HG03135 (cell line): ENCODE measurements around the gene ACP1.

Source experiments
- ATAC-seq: cut with Tn5 transposase; IDR thresholded peaks from one replicate; pipeline ENCODE4 v1.9.1; 2021; ENCODE audit warnings: mild to moderate bottlenecking, moderate library complexity; ENCODE audit not compliant: unreplicated experiment

The ACP1 gene

DNA sequence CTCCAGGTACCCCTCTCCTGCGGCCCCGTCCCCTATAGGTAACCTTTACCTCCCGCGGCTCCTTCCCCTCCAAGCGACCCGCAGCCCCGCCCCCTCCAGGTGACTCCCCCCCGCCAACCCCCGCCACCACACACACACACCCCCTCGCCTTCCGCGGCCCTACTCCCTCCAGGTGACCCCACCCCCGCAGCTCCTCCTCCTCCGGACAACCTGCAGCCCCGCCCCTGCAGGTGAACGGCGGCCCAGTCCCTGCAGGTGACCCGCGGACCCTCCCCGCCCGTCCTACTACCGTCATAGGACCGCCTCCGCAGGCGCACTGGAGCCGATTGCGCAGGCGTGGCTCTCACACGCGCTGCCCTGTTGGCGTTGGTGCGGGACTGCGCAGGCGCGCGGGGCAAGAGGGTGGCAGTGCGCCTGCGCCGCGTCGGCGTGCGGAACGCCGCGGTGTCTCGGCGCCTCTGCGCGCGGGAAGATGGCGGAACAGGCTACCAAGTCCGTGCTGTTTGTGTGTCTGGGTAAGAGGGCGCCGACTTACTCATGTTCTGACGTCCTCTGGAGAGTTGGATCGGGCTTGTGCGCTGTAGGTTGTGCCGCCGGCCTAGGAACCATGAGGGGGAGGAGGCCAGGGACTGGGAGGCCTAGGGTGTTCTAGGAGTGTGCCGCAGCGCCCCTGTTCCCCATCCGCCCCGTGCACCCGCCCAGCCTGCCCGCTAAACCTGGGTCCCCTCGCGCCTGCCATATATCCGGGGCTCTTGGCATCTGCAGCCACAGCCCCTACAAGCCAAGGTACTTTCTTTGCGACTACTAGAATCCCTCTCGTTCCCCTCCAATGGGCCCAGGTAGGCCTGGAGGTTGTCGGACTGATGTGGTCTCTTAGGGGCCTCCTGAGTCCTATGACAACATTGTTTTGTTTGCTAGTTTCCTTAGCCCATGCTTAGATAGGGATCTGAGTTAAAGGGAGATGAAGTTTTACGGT, at the start of gene ACP1:
Gene ACP1 (plus strand): TSS at position 455 of the 976 bp plus-strand sequence. CDS start 18 bp downstream, at position 473.
- ATAC-seq = peak; percentile 89

DNA sequence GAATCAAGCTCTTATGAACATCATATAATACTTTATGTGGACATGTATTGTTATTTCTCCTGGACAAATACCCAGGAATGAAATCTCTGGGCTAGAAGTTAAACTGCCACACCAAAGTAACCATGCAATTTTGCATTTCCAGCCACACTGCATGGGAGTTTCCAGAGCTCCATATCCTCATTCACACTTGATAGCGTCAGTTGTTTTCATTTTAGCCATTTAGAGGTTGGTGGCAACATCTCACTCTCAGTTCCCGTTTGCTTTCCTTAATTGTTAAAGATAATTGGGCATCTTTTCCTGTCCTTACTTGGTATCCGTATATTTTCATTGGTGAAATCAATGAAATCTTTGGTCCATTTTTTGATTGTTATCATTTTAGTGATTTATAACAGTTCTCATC, 48.7 kb upstream of the ACP1 start:
- no peak for ATAC-seq

DNA sequence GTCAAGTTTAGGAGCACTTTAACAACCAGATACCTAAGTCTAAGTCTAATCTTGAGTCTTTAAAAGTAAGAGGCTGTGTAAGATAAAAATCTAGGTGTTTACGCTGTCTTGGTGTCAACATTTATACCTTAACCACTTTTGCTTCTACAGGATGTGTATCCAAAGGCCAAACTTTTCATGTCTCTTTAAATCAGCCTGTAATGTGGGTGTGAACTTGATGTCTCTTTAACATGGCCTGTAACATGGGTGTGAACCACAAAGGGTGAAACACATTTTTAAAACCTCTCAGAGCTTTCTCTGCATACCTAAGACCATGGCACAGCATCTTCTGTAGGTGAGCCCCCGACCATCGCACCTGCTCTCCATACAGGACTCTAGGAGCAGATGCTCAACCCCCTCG, 41.3 kb upstream of the ACP1 start:
- no peak for ATAC-seq

DNA sequence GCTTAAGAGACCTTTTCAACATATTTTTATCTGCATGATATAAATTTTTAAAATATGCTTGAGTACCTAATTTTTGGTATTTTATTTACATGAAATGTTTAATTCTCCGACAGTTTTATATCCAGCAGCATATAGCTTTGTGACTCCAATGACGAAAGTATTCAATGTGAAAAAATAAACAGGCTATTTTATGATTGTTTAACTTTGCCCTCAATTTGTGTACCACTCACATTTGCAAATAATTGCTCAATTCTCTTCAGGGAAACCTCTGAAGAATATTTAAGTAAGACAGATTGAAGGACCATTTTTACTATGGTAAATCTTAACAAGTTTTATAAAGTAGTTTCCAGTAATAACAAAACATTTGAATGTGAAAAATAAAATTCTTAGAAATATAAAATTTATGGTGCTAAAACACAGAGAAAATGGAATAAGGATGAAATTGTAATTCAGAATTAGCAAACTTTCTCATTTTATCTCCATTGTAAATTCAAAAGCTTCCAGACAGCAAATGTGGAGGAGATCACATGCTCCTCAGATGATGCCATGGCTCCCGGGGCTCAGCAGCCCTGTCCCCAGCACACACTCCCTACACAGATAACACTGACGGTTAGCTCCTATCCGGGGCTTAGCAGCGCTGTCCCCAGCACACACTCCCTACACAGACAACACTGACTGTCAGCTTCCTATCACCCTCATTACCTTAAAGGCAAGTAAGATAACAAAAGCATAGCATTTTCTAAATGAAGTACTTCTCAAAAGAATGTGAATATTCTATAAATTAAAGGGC, 40.6 kb upstream of the ACP1 start:
- ATAC-seq = no peak

DNA sequence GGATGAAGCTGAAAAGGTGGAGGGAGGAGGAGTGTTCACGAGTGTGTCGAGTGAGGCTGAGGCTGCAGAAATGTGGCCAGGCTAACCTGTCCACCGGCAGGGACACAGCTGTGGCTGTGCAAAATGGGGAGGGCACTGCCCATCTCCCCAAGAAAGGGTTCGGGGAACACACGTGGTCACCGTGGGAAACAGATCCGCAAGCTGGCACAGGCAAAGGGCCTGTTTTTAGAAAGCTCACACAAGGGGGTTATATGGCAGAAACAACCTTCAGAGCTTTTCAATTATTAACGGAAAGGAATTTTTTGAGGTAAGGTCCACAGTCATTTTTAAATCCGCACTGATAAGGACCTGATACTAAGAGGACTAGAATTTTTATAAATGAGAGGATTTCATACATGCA, 36.6 kb upstream of the ACP1 start:
- ATAC-seq = no peak

DNA sequence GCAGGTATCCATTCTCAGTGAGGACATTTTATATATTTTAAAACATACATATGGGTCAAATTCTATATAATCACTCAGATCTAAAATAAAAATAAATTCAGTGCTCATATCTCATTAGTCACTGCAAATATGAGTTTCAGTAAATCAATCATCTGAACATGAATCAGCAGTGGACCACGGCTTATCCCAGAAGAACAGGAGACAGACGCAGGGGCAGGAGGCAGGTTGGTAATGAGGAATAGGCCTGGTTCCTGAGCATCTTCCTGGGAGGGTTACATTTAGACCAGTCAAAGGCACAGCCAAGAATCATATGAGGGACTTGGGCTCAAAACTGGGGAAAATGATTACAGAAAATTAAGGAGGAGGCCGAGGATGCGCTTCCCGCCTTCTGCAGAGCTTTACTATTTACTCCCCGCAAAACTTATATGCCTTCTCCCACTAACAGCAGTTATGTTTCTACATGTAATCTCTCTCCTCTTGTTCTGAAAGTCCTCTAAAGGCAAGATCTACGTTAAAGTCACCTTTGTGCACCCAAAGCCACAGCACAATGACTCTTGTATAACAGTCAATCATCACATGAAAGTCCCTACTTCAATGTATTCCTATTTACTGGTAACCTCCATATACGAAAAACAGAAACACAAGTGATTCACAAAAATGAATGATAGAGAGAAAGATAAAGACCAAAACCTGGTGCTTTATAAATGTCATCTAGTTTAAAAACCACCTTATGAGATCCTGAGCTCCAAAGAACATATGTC, 36.0 kb upstream of the ACP1 start:
- no peak for ATAC-seq

DNA sequence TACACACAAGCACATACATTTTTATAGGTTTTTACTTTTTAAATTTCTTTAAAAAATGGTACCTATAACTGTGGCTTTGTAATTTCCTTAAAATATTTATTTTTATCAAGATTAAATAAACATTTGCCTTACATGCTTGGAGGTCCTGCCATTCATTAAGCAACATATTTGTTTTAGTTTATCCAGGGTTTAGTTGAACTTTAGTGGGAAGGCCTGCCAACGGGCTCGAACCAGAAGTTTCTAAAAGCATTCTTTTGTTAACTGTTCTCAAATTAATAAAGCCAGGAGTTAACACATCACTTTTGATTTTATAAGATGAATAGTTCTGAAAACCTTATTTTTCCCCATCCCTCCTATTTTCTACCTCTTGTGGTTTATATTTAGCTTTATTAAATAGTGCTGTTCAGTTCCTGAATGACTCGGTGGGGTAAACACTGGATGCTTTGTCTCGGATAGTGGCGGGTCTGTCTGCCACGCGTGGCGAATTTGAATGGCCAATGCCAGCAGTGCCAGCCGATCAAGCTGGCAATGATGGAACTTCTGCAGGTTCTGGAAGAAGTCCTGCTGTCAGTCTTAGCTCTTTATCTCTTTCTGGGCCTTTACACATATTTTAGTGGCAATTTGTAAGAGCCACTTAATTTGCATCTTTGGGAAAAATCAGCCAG, 33.1 kb upstream of the ACP1 start:
- no peak for ATAC-seq

DNA sequence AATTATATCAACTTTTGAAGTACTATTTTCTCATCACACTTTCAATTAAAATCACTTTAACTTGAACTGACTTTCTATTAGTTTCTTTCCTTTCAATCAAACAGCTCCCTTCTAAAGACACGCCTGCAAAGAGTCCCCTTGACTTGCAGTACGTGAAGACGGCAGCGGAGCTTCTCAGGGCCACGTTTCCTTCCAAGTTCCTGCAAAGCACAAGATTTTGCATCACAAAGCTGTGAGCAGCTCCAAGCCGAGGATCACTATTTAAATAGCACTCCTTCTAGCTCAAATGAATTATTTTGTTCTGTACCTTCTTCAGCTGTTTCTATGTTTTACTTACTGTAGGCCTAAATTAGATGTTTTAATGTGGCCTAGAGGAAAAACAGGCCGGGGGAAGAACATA, 31.7 kb upstream of the ACP1 start:
- ATAC-seq = no peak

DNA sequence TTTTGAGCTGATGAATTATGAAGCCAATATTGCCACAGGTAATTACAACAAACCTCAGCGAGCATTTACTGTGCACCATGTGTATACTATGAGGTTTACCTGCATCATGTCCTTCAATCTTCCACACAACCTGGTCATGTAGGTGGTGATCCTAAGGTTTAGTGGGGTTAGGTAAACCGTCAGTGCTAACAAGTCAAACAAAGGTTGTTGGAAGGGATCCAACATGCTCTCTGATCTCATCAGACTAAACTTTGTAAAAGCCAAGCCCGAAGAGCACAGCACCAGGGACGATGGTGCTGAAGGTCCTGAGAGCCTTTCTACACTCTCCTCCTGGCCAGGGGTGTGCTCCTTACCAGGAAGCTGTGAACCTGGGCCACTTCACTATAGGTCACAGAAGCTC, 30.3 kb upstream of the ACP1 start:
- ATAC-seq = no peak

DNA sequence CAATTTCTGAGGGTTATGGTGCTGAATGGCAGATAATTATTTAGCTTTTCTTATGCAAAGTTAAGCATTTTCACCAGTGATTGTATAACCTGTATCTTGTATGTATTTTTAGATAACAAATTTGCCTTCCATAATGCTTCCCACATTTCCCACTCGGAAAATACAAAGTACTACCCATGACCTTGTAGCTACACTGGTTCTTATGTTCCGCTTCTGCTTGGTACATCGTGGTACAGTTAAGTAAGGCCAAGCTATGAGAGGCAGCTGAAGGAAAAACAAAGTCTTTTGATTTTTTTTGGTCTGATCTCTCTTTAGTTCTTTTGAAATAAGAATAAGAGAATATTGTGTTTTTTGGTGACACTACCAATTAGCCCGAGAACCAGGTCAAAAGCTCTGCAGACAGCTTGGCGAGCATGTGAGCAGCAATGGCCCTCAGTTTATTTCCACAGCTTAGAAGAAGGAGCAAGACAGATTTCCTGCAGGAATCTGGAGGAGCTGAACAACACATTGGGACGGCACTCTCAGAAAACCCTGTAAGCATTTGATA, 27.7 kb upstream of the ACP1 start:
- ATAC-seq = no peak

DNA sequence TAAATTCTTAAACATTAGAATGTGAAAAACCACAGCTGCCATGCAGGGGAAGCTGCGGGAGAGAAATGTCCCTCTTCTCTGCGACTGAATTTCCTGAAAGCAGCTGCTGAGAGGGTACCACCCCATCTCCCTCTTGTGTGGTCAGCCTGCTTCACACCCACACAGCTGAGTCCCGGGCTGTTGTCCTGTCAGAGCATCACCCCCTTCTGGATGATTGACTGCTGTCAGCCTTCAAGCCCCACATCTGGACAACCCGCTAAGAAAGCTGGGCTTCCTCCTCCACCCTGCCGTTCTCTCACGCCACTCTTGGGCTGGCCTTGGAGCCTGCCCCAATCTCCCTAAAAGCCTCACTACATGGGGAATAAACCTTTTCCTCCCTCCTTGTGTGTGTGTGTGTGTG, 26.9 kb upstream of the ACP1 start:
- ATAC-seq = no peak

DNA sequence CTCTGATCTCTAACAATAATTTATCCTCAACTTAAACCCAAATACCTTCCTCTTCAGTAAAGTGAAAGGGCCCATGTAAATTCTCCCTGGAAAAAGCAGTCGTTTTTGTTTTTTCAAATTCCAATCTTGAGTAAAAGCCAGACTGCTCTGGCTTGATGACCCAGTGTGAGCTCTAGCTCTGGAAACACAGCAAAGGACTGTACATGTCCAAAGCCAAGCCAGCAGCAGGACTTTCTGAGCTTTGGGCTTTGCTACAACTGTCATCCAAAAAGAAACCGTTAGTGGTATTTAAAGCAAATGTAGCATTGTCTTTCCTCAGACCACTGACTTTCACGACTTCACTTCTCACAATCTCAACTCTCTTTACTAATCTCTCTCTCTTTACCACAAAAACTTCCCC, 26.3 kb upstream of the ACP1 start:
- no peak for ATAC-seq

DNA sequence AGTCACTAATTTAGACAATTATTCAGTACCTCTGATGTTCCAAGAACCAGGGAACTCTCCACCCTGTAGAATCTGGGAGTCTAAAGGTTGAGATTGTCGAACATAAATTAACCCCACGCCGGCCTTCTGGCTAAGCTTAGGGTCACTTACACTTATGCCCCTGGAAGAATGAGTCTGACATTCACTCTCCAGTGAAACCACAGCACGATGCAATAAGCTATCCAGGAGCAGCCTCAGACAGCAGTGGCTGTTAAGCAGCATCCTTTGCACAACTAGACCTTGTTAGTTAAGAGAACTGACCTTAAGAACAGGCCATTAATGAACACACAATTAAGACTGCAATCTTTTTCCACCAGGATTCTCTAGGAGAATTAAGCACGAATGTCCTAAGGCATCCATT, 25.9 kb upstream of the ACP1 start:
- no peak for ATAC-seq

DNA sequence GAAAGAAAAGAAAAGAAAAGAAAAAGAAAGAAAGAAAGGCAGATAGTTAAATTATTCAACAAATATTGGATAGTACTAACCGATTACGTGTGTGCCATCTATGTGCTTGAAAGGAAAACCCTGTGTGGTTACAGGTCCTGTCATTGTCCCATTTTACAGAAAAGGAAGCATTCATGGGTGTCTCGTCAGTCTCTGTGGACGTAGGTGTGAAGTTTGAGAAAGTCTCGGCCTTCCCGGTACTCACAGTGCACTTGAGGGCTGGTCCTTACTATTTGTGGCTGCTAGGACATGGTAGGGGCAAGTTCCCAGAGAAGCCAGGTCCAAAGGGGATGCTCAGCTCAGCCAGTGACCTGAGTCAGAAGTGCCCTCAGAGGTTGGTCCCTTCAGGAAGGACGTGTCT, 20.2 kb upstream of the ACP1 start:
- no peak for ATAC-seq

DNA sequence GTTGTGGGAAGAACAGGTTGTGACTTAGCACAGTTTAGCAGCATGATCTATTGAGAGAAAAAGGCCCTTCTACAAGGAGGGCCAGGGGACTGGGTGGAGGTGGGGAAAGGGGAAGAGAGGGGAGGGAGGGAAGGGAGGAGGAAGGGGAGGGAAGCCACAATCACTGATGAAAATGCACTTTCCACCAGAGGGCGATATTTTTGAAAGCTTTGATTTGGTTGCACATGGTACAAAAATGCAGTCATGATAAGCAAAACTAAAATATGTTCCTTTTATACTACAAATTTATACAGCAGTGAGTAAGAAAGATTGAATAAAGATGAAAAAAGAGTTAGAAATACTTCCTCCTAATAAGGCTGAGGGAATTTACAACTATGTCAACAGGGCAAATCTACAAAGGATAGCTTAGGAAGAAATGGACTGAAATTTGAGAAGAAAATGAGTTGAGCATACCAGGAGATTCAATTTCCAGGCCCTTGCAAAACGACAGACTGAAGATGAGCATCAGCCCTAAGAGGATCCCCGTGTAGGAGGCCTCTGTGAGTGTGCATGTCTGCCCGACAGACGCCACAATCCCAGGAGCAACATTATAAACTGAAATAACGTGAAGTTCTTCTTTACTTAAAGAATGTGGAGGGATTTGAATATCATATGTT, 18.1 kb upstream of the ACP1 start:
- ATAC-seq = no peak

DNA sequence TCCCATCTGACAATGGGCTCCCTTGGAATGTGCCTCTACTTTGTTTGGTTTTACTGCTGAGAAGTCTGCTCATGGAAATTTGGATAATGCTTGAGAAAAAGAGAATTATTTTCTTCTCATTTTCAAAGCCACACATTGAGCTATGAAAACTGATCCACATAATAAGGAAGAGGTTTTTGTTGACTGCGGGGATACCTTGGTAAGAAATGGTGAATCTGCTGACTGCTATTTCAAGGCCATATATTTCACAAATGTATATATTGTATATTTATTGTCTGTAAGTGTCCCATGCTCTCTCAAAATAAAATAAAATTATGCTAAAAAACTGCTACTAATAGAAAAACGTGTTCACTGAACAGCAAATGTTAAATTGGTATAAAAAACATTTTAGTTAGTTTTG, 16.0 kb upstream of the ACP1 start:
- ATAC-seq = no peak

DNA sequence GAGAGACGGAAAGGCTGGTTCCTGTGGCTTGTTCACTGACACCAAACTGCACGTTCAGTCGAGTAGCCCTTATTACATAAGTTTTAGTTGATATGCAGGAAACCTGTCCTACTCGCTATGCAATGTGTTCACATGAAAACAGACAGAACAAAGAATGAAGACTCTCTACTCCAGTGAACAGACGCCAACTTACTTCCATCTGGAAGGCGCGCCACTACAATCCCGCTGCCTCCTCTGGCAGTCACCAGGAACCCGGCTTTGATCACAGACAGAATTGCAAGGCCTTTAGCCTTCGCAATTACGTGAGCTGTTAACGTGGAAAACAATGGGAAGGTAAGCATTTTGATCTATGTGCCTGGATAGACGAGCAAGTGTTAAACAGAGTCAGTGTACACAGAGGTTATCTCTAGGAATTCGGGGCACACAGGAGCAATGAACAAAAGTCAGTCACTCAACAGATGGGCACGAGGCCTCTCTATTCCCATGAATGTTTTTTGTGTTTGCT, 15.2 kb upstream of the ACP1 start:
- no peak for ATAC-seq

DNA sequence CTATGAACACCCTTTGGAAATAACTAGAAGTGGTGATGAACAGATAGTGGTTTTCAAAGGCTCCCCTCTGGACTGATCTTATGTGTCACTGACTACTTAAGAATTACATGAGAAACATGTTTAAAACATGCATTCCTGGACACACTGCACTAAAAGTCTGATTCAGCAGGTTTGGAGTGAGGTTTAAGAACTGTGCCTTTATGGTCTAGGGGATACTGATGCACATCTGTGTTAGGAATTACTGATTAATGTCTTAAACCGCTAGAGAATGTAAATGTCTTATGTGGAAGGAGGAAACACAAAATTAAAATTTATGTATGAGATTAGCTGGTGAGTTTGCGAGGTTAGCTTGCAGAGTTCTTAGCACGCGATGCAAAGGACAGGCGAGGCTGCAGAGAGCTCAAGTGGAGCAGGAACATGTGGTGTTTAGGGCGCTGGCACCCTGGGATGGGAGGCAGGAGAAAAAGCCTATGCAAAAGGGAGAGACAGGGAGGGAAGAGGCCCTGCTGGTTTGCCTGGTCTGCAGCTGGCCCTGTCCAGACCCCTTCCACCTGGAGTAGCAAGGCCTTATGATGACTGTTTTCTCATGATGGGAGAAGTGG, 12.6 kb upstream of the ACP1 start:
- ATAC-seq = no peak

DNA sequence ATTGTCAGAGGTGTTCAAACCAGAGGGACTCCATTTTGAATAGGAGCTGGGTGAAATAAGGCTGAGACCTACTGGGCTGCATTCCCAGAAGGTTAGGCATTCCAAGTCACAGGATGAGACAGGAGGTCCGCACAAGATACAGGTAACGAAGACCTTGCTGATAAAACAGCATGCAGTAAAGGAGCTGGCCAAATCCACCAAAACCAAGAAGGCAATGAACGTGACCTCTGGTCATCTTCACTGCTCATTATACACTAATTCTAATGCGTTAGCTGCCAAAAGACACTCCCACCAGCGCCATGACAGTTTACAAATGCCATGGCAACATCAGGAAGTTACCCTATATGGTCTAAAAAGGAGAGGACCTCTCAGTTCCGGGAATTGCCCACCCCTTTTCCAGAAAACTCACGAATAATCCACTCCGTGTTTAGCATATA, 11.5 kb upstream of the ACP1 start:
- no peak for ATAC-seq
